Loucy (cell line): ENCODE results near the gene FSIP2.

Experiments
- H2AFZ ChIP-seq: fragments of 200-600 bp; sonication (generic); 2 replicates; pipeline ENCODE4 v1.6.0; 2016; ENCODE audit warnings: antibody characterized with exemption, mild to moderate bottlenecking, low read length, moderate library complexity
- H3F3A ChIP-seq: fragments of 200-600 bp; 2 replicates; pipeline ENCODE4 v1.6.0; 2016; ENCODE audit warnings: antibody characterized with exemption, low read depth, mild to moderate bottlenecking
- H3K27me3 ChIP-seq: fragments of 200-600 bp; sonication (generic); 2 replicates; pipeline ENCODE4 v1.6.1; 2014; ENCODE audit warnings: low read length, mild to moderate bottlenecking; ENCODE audit not compliant: insufficient read depth, poor library complexity, severe bottlenecking
- H3K36me3 ChIP-seq: fragments of 200-600 bp; sonication (generic); 2 replicates; pipeline ENCODE4 v1.6.1; 2016; ENCODE audit warnings: low read length; ENCODE audit not compliant: insufficient read depth
- H3K4me1 ChIP-seq: fragments of 200-600 bp; sonication (generic); 2 replicates; pipeline ENCODE4 v1.5.1; 2014; ENCODE audit warnings: low read length, mild to moderate bottlenecking; ENCODE audit not compliant: insufficient read depth, poor library complexity, severe bottlenecking
- H3K4me2 ChIP-seq: fragments of 200-600 bp; sonication (generic); 2 replicates; pipeline ENCODE4 v1.6.0; 2014; ENCODE audit warnings: antibody characterized with exemption, low read length, low read depth, mild to moderate bottlenecking; ENCODE audit not compliant: poor library complexity, severe bottlenecking
- H3K4me3 ChIP-seq: fragments of 200-600 bp; sonication (generic); 2 replicates; pipeline ENCODE4 v1.5.1; 2014; ENCODE audit warnings: low read length, mild to moderate bottlenecking, mixed read lengths; ENCODE audit not compliant: poor library complexity, severe bottlenecking
- H3K79me2 ChIP-seq: fragments of 200-600 bp; sonication (generic); 2 replicates; pipeline ENCODE4 v1.6.1; 2014; ENCODE audit warnings: low read length; ENCODE audit not compliant: insufficient read depth
- H3K9ac ChIP-seq: fragments of 200-600 bp; sonication (generic); 2 replicates; pipeline ENCODE4 v1.6.0; 2014; ENCODE audit warnings: mild to moderate bottlenecking, low read depth, low read length, moderate library complexity; ENCODE audit not compliant: poor library complexity, severe bottlenecking
- H3K9me2 ChIP-seq: fragments of 200-600 bp; sonication (generic); replicated peaks from 2 replicates; pipeline ENCODE4 v1.6.1; 2016; ENCODE audit warnings: low read depth, low read length, mixed read lengths
- H3K9me3 ChIP-seq: fragments of 200-600 bp; sonication (generic); 2 replicates; pipeline ENCODE4 v1.6.1; 2014; ENCODE audit warnings: mild to moderate bottlenecking, antibody characterized with exemption, low read length, low read depth; ENCODE audit not compliant: insufficient read depth
- H4K20me1 ChIP-seq: fragments of 200-600 bp; sonication (generic); 2 replicates; pipeline ENCODE4 v1.6.0; 2014; ENCODE audit warnings: antibody characterized with exemption, low read length, mild to moderate bottlenecking; ENCODE audit not compliant: insufficient read depth, poor library complexity, severe bottlenecking
- CTCF ChIP-seq: fragments of 200-600 bp; sonication (generic); conservative IDR thresholded peaks from 2 replicates; pipeline ENCODE4 v1.5.1; 2014; ENCODE audit warnings: mild to moderate bottlenecking, antibody characterized with exemption, low read length
- EZH2phosphoT487 ChIP-seq: fragments of 200-600 bp; IDR thresholded peaks from 2 replicates; pipeline ENCODE4 v1.6.1; 2018; ENCODE audit warnings: antibody characterized with exemption, mild to moderate bottlenecking, moderate library complexity, borderline replicate concordance

Gene FSIP2

GRCh38 chr2:185875136-185875931 lies 136.7 kb downstream of the FSIP2 start:
- Histone ChIP-seq H3K36me3 (no peaks in the 10 kb centered on the region), H3K4me2 (no peak overlapping the region), H3K4me3 (no peak overlapping the region), H3K9ac (no peak overlapping the region), H3K9me3 (no peaks in the 10 kb centered on the region), H3F3A (no peaks in the 10 kb centered on the region), H4K20me1 (no peaks in the 10 kb centered on the region), H3K79me2 (no peaks in the 10 kb centered on the region), H3K27me3 (no peaks in the 10 kb centered on the region), H2AFZ (no peak overlapping the region), H3K9me2 (no peaks in the 10 kb centered on the region), H3K4me1 (no peaks in the 10 kb centered on the region)
- no peak for TF ChIP-seq EZH2phosphoT487
- TF ChIP-seq CTCF = no peak

GRCh38 chr2:185876234-185876633 lies 137.6 kb downstream of the FSIP2 start:
- Histone ChIP-seq H3K4me2 (no peak overlapping the region), H4K20me1 (no peaks in the 10 kb centered on the region), H3K4me1 (no peaks in the 10 kb centered on the region), H3K27me3 (no peaks in the 10 kb centered on the region), H2AFZ (no peak overlapping the region), H3K9me2 (no peaks in the 10 kb centered on the region), H3K9ac (no peak overlapping the region), H3K4me3 (no peak overlapping the region), H3K79me2 (no peaks in the 10 kb centered on the region), H3K36me3 (no peaks in the 10 kb centered on the region), H3K9me3 (no peaks in the 10 kb centered on the region), H3F3A (no peaks in the 10 kb centered on the region)
- TF ChIP-seq CTCF (no peak), EZH2phosphoT487 (no peak)

GRCh38 chr2:185880396-185880795 lies 141.8 kb downstream of the FSIP2 start:
- H3K4me1 ChIP-seq = no peaks in the 10 kb centered on the region
- no peaks in the 10 kb centered on the region for H3K36me3 ChIP-seq
- H3F3A ChIP-seq = no peaks in the 10 kb centered on the region
- no peak for TF ChIP-seq EZH2phosphoT487
- no peak for TF ChIP-seq CTCF
- no peak overlapping the region for H3K4me2 ChIP-seq
- H3K79me2 ChIP-seq = no peaks in the 10 kb centered on the region
- H3K9ac ChIP-seq = no peak overlapping the region
- no peaks in the 10 kb centered on the region for H3K9me3 ChIP-seq
- H4K20me1 ChIP-seq = no peaks in the 10 kb centered on the region
- H3K9me2 ChIP-seq = no peaks in the 10 kb centered on the region
- H3K4me3 ChIP-seq = no peak overlapping the region
- no peak overlapping the region for H2AFZ ChIP-seq
- H3K27me3 ChIP-seq = no peaks in the 10 kb centered on the region
